Calu3 (cell line): Measurements from ENCODE around the gene FN3K. TPM values are rescaled to one million over a fixed set of nuclear protein-coding genes. Genes with fewer than 3 reads are reported as not detected.
A peak's percentile ranks its signal among the peaks of the same experiment; 100 is the strongest.

ENCODE experiments used
- BruUV-seq: library from RNA; stranded (reverse); fragments of 400-500 nt; replicated peaks from 2 replicates; lab custom pipeline; 2021; lab: Mats Ljungman, UMichigan
- CTCF ChIA-PET: fragments of 300-600 bp; sonication (Branson Sonifier 250); formaldehyde crosslinking; loops from one replicate; lab custom pipeline; 2022; ENCODE audit warnings: antibody characterized with exemption; lab: Charles Lee
- DNase-seq: peaks from one replicate; pipeline ENCODE4 v3.0.0; 2022
- H3K27ac Mint-ChIP-seq: one replicate; pipeline ENCODE4 v1.8.0; 2022; ENCODE audit warnings: mixed read lengths; ENCODE audit not compliant: unreplicated experiment
- H3K27me3 Mint-ChIP-seq: one replicate; pipeline ENCODE4 v1.8.0; 2022; ENCODE audit warnings: mixed read lengths; ENCODE audit not compliant: unreplicated experiment
- H3K36me3 Mint-ChIP-seq: one replicate; pipeline ENCODE4 v1.8.0; 2022; ENCODE audit warnings: mild to moderate bottlenecking, moderate library complexity, mixed read lengths; ENCODE audit not compliant: insufficient read depth, unreplicated experiment
- H3K4me1 Mint-ChIP-seq: one replicate; pipeline ENCODE4 v1.8.0; 2022; ENCODE audit warnings: mild to moderate bottlenecking, low read depth, mixed read lengths; ENCODE audit not compliant: unreplicated experiment
- H3K4me3 Mint-ChIP-seq: one replicate; pipeline ENCODE4 v1.8.0; 2022; ENCODE audit warnings: mild to moderate bottlenecking, low read depth, moderate library complexity, mixed read lengths; ENCODE audit not compliant: unreplicated experiment
- H3K9me3 Mint-ChIP-seq: one replicate; pipeline ENCODE4 v1.8.0; 2022; ENCODE audit warnings: low read depth, mixed read lengths; ENCODE audit not compliant: unreplicated experiment
- intact Hi-C: fragments of 100-400 bp; cut with micrococcal nuclease; formaldehyde crosslinking; loops from one replicate; pipeline ENCODE4 v1.10.0; 2022; ENCODE audit not compliant: unreplicated experiment
- total RNA-seq: library from RNA; stranded (reverse); gene quantifications from 2 replicates; pipeline ENCODE4 v1.2.3, GENCODE V29; 2022
- TF ChIP-seq, protein P1 (sequence below): fragments of 200-600 bp; IDR thresholded peaks from one replicate; pipeline ENCODE4 v1.8.0; 2022; ENCODE audit warnings: antibody characterized with exemption; ENCODE audit not compliant: unreplicated experiment

Gene FN3K
- total RNA-seq, 1 experiment from 2014 or later = 15.5 TPM

DNA sequence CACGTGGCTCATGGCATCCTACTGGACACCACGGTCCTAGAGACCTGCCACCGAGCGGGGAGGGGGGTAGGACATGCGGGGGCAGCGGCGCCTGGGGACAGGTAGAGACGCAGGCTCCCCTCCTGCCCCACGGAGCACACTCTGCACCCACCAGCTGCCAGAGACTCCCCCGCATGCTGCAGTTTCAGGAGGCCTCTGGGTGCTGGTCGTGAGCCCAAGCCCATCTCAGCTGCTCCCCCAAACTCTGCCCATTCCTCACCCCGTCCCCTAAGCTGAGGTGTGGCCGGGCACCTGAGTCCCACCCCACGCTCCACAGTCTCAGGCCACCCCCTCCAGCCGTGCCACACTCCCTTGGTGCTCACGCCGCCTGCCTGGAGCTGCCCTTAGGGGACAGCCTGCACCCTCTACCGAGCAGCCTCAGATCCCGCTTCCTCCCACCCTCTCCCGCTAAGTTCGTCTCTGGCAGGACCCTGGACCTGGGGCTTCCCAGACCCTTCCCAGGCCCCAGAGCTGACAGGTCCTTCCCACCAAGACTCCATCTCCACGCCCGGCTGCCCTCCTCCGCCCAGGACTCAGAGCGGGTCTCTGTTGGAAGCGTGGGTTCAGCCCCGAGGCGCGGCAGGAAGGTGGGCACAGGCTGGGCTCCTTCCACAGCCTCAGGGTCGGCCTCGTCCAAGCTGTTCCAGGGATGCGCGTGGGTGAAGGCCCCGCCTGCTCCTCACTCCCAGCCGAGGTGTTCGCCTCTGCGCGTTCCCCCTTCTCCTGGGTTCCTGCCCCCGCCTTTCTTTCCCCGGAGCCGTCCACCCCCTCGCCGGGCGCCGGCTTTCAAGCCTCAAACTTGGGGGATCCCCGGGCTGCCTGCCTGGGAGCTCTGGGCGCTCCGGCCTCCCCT lies 38.3 kb upstream of the FN3K start:
- H3K27me3 Mint-ChIP-seq = no peaks in the 10 kb centered on the region
- peak overlapping the region; percentile 73 for H3K4me3 Mint-ChIP-seq
- H3K27ac Mint-ChIP-seq = no peak overlapping the region
- peaks cover 9% of the 10 kb centered on the region for H3K4me1 Mint-ChIP-seq
- BruUV-seq = no TSS peak
- peaks cover 41% of the 10 kb centered on the region for H3K36me3 Mint-ChIP-seq
- TF ChIP-seq, protein P1, sequence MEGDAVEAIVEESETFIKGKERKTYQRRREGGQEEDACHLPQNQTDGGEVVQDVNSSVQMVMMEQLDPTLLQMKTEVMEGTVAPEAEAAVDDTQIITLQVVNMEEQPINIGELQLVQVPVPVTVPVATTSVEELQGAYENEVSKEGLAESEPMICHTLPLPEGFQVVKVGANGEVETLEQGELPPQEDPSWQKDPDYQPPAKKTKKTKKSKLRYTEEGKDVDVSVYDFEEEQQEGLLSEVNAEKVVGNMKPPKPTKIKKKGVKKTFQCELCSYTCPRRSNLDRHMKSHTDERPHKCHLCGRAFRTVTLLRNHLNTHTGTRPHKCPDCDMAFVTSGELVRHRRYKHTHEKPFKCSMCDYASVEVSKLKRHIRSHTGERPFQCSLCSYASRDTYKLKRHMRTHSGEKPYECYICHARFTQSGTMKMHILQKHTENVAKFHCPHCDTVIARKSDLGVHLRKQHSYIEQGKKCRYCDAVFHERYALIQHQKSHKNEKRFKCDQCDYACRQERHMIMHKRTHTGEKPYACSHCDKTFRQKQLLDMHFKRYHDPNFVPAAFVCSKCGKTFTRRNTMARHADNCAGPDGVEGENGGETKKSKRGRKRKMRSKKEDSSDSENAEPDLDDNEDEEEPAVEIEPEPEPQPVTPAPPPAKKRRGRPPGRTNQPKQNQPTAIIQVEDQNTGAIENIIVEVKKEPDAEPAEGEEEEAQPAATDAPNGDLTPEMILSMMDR = no peak
- DNase-seq = peak; percentile 34
- peaks cover 4% of the 10 kb centered on the region for H3K9me3 Mint-ChIP-seq
- CTCF ChIA-PET = no interaction called here
- intact Hi-C loops = no loop called here

DNA sequence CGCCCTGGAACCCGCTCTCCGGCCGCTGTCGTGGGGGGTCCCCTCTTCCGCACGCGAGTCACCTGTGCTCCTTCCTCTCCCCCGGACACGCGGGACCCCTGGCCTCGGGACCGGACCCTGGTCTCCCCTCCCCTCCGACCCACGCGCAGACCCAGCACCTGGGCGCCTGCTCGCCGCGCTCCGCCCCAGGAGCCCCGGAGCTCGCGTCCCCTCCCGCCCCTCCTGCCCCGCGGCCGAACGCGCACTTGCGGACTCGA lies 37.7 kb upstream of the FN3K start:
- intact Hi-C loops = no loop called here
- TF ChIP-seq, protein P1 = no peak
- Mint-ChIP-seq H3K4me3 (peak overlapping the region; percentile 73), H3K27ac (no peak overlapping the region), H3K4me1 (peaks cover 9% of the 10 kb centered on the region), H3K9me3 (peaks cover 4% of the 10 kb centered on the region), H3K36me3 (peaks cover 41% of the 10 kb centered on the region), H3K27me3 (no peaks in the 10 kb centered on the region)
- DNase-seq = no peak
- CTCF ChIA-PET = no interaction called here
- BruUV-seq = no TSS peak

DNA sequence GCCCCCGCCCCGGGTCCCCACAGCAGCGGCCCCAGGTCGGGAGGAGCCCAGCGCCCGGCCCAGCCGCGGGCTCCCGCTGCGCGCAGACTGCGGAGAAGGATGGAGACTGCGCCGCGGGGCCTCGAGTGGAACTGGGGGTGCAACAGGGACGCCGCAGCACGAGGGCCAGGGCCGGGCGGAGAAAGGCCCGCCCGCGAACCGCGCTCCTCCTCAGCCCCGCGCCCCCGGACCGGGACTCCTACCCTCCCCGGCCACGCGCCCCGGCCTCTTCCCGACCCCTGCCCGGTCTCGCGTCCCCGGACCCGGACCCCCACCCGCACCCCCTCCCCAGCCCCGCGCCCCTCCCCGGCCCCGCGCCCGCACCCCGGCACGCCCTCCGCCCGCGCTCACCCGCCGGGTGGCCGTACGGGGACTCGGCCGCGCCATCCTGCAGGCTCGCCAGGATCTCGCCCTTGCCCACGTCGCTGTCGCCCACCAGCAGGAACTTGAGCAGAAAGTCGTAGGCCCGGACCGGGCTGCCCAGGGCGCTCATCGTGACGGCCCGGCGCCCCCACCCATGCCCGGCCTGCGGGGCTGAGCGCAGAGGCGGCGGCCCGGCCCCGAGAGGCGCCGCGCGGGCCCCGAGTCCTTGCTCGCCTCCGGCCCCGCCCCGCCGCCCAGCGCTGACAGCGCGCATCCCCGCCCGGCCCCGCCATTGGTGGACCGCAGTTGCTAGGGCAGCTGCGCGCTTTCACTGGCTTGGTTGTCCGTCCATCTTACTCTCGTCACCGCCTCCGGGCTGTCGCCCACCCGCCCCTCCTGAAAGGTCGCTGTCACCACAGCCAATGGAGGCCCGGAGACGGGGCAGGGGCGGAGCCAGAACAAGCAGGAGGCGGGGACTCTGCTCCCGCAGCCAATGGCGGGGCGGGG lies 37.1 kb upstream of the FN3K start, which contains the start of gene RAB40B:
RAB40B (minus strand) TSS at position 634 of the 909 bp plus-strand sequence; CDS start at position 532, 102 bp downstream.
- intact Hi-C loops = no loop called here
- no TSS peak for BruUV-seq
- TF ChIP-seq, protein P1 = no peak
- peak; percentile 99 for DNase-seq
- Mint-ChIP-seq H3K4me3 (peak within 1 kb of the TSS; percentile 73), H3K4me1 (peaks cover 9% of the 10 kb centered on the region), H3K27ac (peak within 1 kb of the TSS; percentile 85), H3K27me3 (no peaks in the 10 kb centered on the region), H3K36me3 (peaks cover 41% of the 10 kb centered on the region), H3K9me3 (peaks cover 4% of the 10 kb centered on the region)
- CTCF ChIA-PET = interaction anchor here (1.0 kb wide), 1 partner anchor 11 kb away, joined by 5 read pairs; no protein-coding TSS in a partner anchor

DNA sequence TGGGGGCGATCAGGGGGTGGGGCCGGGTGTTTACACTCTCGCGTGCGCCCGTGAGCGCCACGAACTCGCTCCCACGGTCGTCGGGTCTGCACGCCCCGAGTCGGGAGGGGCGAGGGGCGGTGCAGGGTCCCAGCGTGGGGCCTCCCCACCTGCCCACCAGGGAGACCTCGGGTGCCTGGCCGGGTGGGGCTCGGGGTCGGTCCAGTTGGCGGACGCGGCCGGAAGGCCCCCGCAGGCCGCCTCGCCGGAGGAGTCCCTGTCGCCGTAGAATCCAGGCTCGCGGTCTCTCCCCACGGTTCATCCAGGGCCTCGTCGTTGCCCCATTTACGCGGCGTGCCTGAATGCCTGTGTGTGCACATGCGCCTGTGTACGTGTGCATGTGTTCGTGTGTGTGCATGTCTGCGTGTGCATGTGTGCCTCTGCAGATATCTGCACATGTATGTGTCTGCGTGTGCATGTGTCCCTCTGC lies 36.4 kb upstream of the FN3K start:
- Mint-ChIP-seq H3K36me3 (peaks cover 41% of the 10 kb centered on the region), H3K9me3 (peaks cover 4% of the 10 kb centered on the region), H3K4me3 (peak overlapping the region; percentile 73), H3K4me1 (peaks cover 13% of the 10 kb centered on the region), H3K27ac (peak overlapping the region; percentile 85), H3K27me3 (no peaks in the 10 kb centered on the region)
- TF ChIP-seq, protein P1 = no peak
- intact Hi-C loops = no loop called here
- no peak for DNase-seq
- BruUV-seq = no TSS peak
- CTCF ChIA-PET = interaction anchor here (1.0 kb wide), 1 partner anchor 12 kb away, joined by 5 read pairs; no protein-coding TSS in a partner anchor
